CD4-positive, alpha-beta memory T cell (primary cell): Measurements from ENCODE around the gene KRT31. TPM values are rescaled to one million over a fixed set of nuclear protein-coding genes. Genes with fewer than 3 reads are reported as not detected.
"Not testable (repeated sequence)": the region's sequence is repeated elsewhere in the genome, so short reads cannot be mapped to it uniquely, and the experiment has no call there.

Experiments used
- CTCF ChIA-PET: fragments of 350-600 bp; sonication (Branson Sonifier 250); formaldehyde crosslinking; loops from one replicate; lab custom pipeline; 2021; ENCODE audit warnings: inconsistent platforms; ENCODE audit not compliant: partially characterized antibody; lab: Charles Lee
- POLR2A ChIA-PET: fragments of 350-600 bp; sonication (Branson Sonifier 250); formaldehyde crosslinking; loops from one replicate; lab custom pipeline; 2021; ENCODE audit not compliant: partially characterized antibody; lab: Charles Lee
- DNase-seq, 5 donors: peaks; one replicate each; pipeline versions ENCODE4 v3.0.0 to v3.0.0-alpha.2; 2020 to 2022; ENCODE audit warnings: mixed read lengths in 1 of 5
- H3K27ac ChIP-seq: one replicate; pipeline ENCODE4 v1.7.0; 2013; ENCODE audit warnings: low read depth, low read length
- H3K27me3 ChIP-seq: 2 replicates; pipeline ENCODE4 v1.7.0; 2013; ENCODE audit warnings: mild to moderate bottlenecking, low read length, moderate library complexity; ENCODE audit not compliant: insufficient read depth
- H3K36me3 ChIP-seq: 2 replicates; pipeline ENCODE4 v1.7.0; 2013; ENCODE audit warnings: mild to moderate bottlenecking, low read length, moderate library complexity; ENCODE audit not compliant: insufficient read depth
- H3K4me1 ChIP-seq: 2 replicates; pipeline ENCODE4 v1.7.0; 2013; ENCODE audit warnings: mild to moderate bottlenecking, low read length, moderate library complexity; ENCODE audit not compliant: insufficient read depth
- H3K4me3 ChIP-seq, 2 donors: one replicate each; pipeline ENCODE4 v1.7.0; 2013; ENCODE audit warnings: low read length in 2 of 2, mild to moderate bottlenecking in 1 of 2
- H3K9me3 ChIP-seq, 2 donors: one replicate each; pipeline ENCODE4 v1.7.0; 2013; ENCODE audit warnings: low read length in 2 of 2, control low read depth in 1 of 2; ENCODE audit not compliant: control insufficient read depth in 1 of 2
- H3K27ac Mint-ChIP-seq, 7 donors: one replicate each; pipeline ENCODE4 v1.8.0; 2020 to 2021; ENCODE audit warnings: mixed read lengths in 7 of 7, mild to moderate bottlenecking in 6 of 7, inconsistent platforms in 3 of 7, moderate library complexity in 3 of 7
- H3K27me3 Mint-ChIP-seq, 2 donors: one replicate each; pipeline ENCODE4 v1.8.0; 2020 to 2021; ENCODE audit warnings: mixed read lengths in 2 of 2
- H3K36me3 Mint-ChIP-seq, 2 donors: one replicate each; pipeline ENCODE4 v1.8.0; 2020 to 2021; ENCODE audit warnings: mixed read lengths in 2 of 2, inconsistent platforms in 1 of 2, mild to moderate bottlenecking in 1 of 2
- H3K4me1 Mint-ChIP-seq, 4 donors: one replicate each; pipeline ENCODE4 v1.8.0; 2020 to 2021; ENCODE audit warnings: mixed read lengths in 4 of 4, mild to moderate bottlenecking in 1 of 4
- H3K4me3 Mint-ChIP-seq, 8 donors: one replicate each; pipeline ENCODE4 v1.8.0; 2020 to 2021; ENCODE audit warnings: mixed read lengths in 8 of 8, mild to moderate bottlenecking in 7 of 8, moderate library complexity in 6 of 8, inconsistent platforms in 3 of 8
- H3K9me3 Mint-ChIP-seq, 8 donors: one replicate each; pipeline ENCODE4 v1.8.0; 2020 to 2021; ENCODE audit warnings: mixed read lengths in 8 of 8, mild to moderate bottlenecking in 5 of 8, inconsistent platforms in 3 of 8, moderate library complexity in 1 of 8
- intact Hi-C: fragments of 100-400 bp; cut with micrococcal nuclease; formaldehyde crosslinking; loops from one replicate; pipeline ENCODE4 v1.15.1; 2023
- polyA plus RNA-seq, 2 donors: library from polyadenylated mRNA; unstranded; fragments of 300-500 nt; fragmentation: Illumina TruSeq; gene quantifications; one replicate each; pipeline ENCODE4 v1.2.3, GENCODE V29; 2021
- total RNA-seq, 2 experiments: library from RNA; stranded (reverse); gene quantifications; one replicate each; pipeline ENCODE4 v1.2.3, GENCODE V29; 2021

KRT31 gene
- total and polyA plus RNA-seq, 4 experiments from 2014 or later, result not detected

DNA sequence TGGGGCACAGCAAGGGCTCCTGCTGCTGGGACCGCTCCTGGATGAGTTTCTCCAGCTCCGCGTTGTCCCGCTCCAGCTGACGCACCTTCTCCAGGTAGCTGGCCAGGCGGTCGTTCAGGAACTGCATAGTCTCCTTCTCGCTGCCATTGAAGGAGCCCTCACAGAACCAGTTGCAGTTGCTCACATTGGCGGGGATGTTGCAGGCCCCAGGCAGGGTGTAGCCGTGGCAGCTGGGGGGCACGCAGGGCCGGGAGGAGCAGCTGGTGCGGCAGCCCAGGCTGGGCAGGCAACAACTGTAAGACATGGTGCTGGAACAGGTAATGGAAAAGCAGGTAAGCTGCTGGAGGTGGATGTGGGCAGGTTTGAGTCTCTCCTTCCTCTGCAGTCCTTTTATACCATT is 15.5 kb downstream of the KRT31 start, which contains the start of gene KRT34:
KRT34 (minus strand) TSS at position 364 of the 400 bp plus-strand sequence; CDS start at position 304, 60 bp downstream.
- H3K9me3 ChIP-seq, H3K4me3 ChIP-seq, H3K36me3 Mint-ChIP-seq, H3K4me1 ChIP-seq, intact Hi-C loops, H3K27me3 Mint-ChIP-seq, H3K27me3 ChIP-seq, H3K4me3 Mint-ChIP-seq, CTCF ChIA-PET, H3K27ac ChIP-seq, DNase-seq, POLR2A ChIA-PET, H3K36me3 ChIP-seq: not testable (repeated sequence)
- Mint-ChIP-seq H3K4me1 (peaks cover 9 to 28% (median 14%) of the 10 kb centered on the region in 4 donors), H3K27ac (peak within 1 kb of the TSS in 1 of 7 donors; percentile 35), H3K9me3 (peaks cover 0 to 15% (median 9%) of the 10 kb centered on the region in 8 donors)

GRCh38 chr17:41380091-41380490 is 17.3 kb downstream of the KRT31 start:
- H3K36me3 ChIP-seq, POLR2A ChIA-PET, H3K27ac Mint-ChIP-seq, H3K4me3 ChIP-seq, H3K27me3 Mint-ChIP-seq, CTCF ChIA-PET, H3K36me3 Mint-ChIP-seq, DNase-seq, H3K9me3 ChIP-seq, H3K9me3 Mint-ChIP-seq, H3K4me1 ChIP-seq, H3K4me3 Mint-ChIP-seq, H3K27me3 ChIP-seq, intact Hi-C loops, H3K27ac ChIP-seq: not testable (repeated sequence)
- H3K4me1 Mint-ChIP-seq, result peaks cover 11 to 29% (median 18%) of the 10 kb centered on the region in 4 donors

- ChIA-PET POLR2A (no interaction called here), CTCF (interaction anchor here (0.8 kb wide), 1 partner anchor 55 kb away, joined by 3 read pairs; no protein-coding TSS in a partner anchor)
- H3K36me3 Mint-ChIP-seq, result peaks cover 0 to 8% of the 10 kb centered on the region in 2 donors
- H3K9me3 ChIP-seq, result no peaks in the 10 kb centered on the region
- H3K27ac ChIP-seq, result no peak overlapping the region
- H3K36me3 ChIP-seq, result no peaks in the 10 kb centered on the region
- H3K27me3 ChIP-seq, result no peaks in the 10 kb centered on the region
- intact Hi-C loops, result no loop called here
- peaks cover 0 to 1% of the 10 kb centered on the region in 2 donors for H3K27me3 Mint-ChIP-seq
- DNase-seq, result no peak
- H3K9me3 Mint-ChIP-seq, result peaks cover 0 to 9% (median 4%) of the 10 kb centered on the region in 8 donors
- peaks cover 3% of the 10 kb centered on the region for H3K4me1 ChIP-seq
- H3K4me3 Mint-ChIP-seq, result no peak overlapping the region
- peak overlapping the region in 3 of 7 donors; percentile 15 to 50 (median 40) for H3K27ac Mint-ChIP-seq
- no peak overlapping the region for H3K4me3 ChIP-seq
- H3K4me1 Mint-ChIP-seq, result peaks cover 11 to 35% (median 18%) of the 10 kb centered on the region in 4 donors
These were observed 19.9 kb downstream of the KRT31 start for GRCh38 chr17:41377546-41377945.

GRCh38 chr17:41369713-41370112 is 27.7 kb downstream of the KRT31 start, which contains the start of gene KRT33B:
Gene KRT33B, minus strand, starts transcription at chr17:41369813. Its CDS starts 63 bp downstream, at chr17:41369750.
- Histone ChIP-seq H3K4me3 (no peak within 1 kb of the TSS), H3K4me1 (peaks cover 6% of the 10 kb centered on the region), H3K9me3 (no peaks in the 10 kb centered on the region), H3K36me3 (no peaks in the 10 kb centered on the region), H3K27ac (no peak within 1 kb of the TSS), H3K27me3 (no peaks in the 10 kb centered on the region)
- intact Hi-C loops, result no loop called here
- Mint-ChIP-seq H3K27me3 (peaks cover 0 to 1% of the 10 kb centered on the region in 2 donors), H3K9me3 (peaks cover 0 to 7% (median 3%) of the 10 kb centered on the region in 8 donors), H3K4me3 (peak within 1 kb of the TSS in 2 of 8 donors; percentile 4 to 11), H3K27ac (peak within 1 kb of the TSS in 3 of 7 donors; percentile 24 to 77 (median 47)), H3K36me3 (peaks cover 0 to 5% of the 10 kb centered on the region in 2 donors), H3K4me1 (peaks cover 6 to 26% (median 11%) of the 10 kb centered on the region in 4 donors)
- POLR2A ChIA-PET, result no interaction called here
- CTCF ChIA-PET, result interaction anchor here (1.2 kb wide), 1 partner anchor 10 kb away, joined by 3 read pairs; no protein-coding TSS in a partner anchor
- DNase-seq, result no peak

DNA sequence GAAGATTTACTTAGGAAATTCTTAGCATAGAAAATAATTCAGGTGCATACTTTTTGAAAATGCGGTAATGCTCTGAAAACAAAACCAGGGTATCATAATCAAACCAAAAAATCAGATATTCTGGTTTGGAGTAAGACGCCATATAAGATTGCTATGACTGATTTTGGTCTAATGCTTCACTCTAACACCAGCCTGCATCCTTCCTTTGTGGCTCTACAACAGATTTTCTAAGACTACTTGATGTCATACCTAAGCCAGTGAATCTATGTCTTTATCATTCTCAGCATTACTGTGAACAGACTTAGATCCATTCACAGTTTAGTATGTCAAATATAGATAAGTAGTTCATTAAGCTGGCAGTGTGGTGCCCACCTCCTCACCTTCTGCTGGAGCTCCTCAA is 28.4 kb downstream of the KRT31 start:
- Mint-ChIP-seq H3K4me3 (no peak overlapping the region), H3K27ac (peak overlapping the region in 1 of 7 donors; percentile 77), H3K27me3 (no peaks in the 10 kb centered on the region), H3K4me1 (peaks cover 9 to 28% (median 13%) of the 10 kb centered on the region in 4 donors), H3K9me3 (peaks cover 0 to 2% (median 0%) of the 10 kb centered on the region in 8 donors), H3K36me3 (no peaks in the 10 kb centered on the region)
- POLR2A ChIA-PET, result no interaction called here
- intact Hi-C loops, result no loop called here
- Histone ChIP-seq H3K4me3 (no peak overlapping the region), H3K9me3 (no peaks in the 10 kb centered on the region), H3K27ac (no peak overlapping the region), H3K36me3 (no peaks in the 10 kb centered on the region), H3K4me1 (peaks cover 6% of the 10 kb centered on the region), H3K27me3 (no peaks in the 10 kb centered on the region)
- peak in 1 of 5 donors; percentile 19 for DNase-seq
- CTCF ChIA-PET, result interaction anchor here (1.2 kb wide), 1 partner anchor 9 kb away, joined by 3 read pairs; no protein-coding TSS in a partner anchor

DNA sequence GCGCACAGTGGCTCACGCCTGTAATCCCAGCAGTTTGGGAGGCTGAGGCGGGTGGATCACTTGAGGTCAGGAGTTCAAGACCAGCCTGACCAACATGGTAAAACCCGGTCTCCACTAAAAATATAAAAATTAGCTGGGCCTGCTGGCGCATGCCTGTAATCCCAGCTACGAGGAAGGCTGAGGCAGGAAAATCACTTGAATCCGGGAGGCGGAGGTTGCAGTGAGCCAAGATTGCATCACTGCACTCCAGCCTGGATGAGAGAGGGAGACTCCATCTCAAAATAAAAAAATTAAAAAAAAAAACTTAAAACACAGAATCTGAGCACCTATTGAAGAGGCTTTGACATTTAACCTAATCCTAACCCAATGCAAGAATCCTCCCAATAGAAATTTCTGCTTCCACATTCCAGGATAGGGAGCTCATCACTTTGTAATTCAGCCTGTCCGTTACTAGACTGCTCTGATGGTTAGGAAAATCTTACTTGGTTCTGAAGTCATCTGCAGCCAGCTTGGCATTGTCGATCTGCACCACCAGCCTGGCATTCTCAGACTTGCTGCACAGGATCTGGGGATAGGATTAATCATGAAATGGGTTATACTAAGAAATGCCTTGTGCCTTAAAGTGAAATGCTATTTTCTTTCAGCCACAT is 29.9 kb downstream of the KRT31 start:
- no peaks in the 10 kb centered on the region for H3K9me3 Mint-ChIP-seq

DNA sequence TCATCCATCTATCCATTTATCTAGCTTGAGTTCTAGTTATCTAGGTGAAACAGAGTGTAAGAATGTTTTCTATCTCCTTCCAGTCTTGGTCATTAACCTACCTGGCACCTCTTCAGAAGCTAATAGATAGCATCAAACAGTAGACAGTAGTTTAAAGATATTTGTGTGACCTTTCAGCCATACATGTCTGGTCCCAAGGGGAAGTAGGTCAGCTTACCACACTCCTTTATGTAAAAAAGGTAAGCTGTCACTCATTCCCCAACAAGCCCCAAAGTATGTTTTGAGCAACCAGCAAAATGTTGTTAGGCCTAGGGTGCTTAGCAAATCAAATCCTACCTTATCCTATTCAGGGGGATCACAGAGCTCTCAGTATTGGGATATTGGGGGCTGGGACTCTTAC is 31.3 kb downstream of the KRT31 start:
- POLR2A ChIA-PET, result no interaction called here

More for the DNA sequence above, 29.9 kb downstream of the KRT31 start:
- ChIA-PET CTCF (interaction anchor here (0.7 kb wide), 1 partner anchor 45 kb away, joined by 3 read pairs; no protein-coding TSS in a partner anchor), POLR2A (no interaction called here)
- intact Hi-C loops, result no loop called here
- Histone ChIP-seq H3K9me3 (no peaks in the 10 kb centered on the region), H3K4me3 (no peak overlapping the region), H3K27me3 (no peaks in the 10 kb centered on the region), H3K4me1 (peaks cover 6% of the 10 kb centered on the region), H3K36me3 (no peaks in the 10 kb centered on the region), H3K27ac (no peak overlapping the region)
- H3K4me3 Mint-ChIP-seq, result no peak overlapping the region
- no peaks in the 10 kb centered on the region for H3K27me3 Mint-ChIP-seq
- H3K36me3 Mint-ChIP-seq, result no peaks in the 10 kb centered on the region
- DNase-seq, result no peak
- H3K4me1 Mint-ChIP-seq, result peaks cover 9 to 36% (median 14%) of the 10 kb centered on the region in 4 donors
- peak overlapping the region in 2 of 7 donors; percentile 12 to 43 for H3K27ac Mint-ChIP-seq

More for the DNA sequence above, 31.3 kb downstream of the KRT31 start:
- Histone ChIP-seq H3K4me3 (no peak overlapping the region), H3K36me3 (no peaks in the 10 kb centered on the region), H3K27ac (no peak overlapping the region), H3K27me3 (no peaks in the 10 kb centered on the region), H3K9me3 (no peaks in the 10 kb centered on the region), H3K4me1 (peaks cover 6% of the 10 kb centered on the region)
- CTCF ChIA-PET, result no interaction called here
- Mint-ChIP-seq H3K36me3 (no peaks in the 10 kb centered on the region), H3K4me1 (peaks cover 9 to 36% (median 14%) of the 10 kb centered on the region in 4 donors), H3K27me3 (no peaks in the 10 kb centered on the region), H3K4me3 (no peak overlapping the region), H3K27ac (peak overlapping the region in 1 of 7 donors; percentile 25), H3K9me3 (no peaks in the 10 kb centered on the region)
- DNase-seq, result no peak
- intact Hi-C loops, result no loop called here
